CMK (cell line): ENCODE data around the gene IFITM10.

Experiments
- DNase-seq: peaks from one replicate; pipeline ENCODE4 v3.0.0-alpha.2; 2010; ENCODE audit warnings: low read depth

The IFITM10 gene

DNA sequence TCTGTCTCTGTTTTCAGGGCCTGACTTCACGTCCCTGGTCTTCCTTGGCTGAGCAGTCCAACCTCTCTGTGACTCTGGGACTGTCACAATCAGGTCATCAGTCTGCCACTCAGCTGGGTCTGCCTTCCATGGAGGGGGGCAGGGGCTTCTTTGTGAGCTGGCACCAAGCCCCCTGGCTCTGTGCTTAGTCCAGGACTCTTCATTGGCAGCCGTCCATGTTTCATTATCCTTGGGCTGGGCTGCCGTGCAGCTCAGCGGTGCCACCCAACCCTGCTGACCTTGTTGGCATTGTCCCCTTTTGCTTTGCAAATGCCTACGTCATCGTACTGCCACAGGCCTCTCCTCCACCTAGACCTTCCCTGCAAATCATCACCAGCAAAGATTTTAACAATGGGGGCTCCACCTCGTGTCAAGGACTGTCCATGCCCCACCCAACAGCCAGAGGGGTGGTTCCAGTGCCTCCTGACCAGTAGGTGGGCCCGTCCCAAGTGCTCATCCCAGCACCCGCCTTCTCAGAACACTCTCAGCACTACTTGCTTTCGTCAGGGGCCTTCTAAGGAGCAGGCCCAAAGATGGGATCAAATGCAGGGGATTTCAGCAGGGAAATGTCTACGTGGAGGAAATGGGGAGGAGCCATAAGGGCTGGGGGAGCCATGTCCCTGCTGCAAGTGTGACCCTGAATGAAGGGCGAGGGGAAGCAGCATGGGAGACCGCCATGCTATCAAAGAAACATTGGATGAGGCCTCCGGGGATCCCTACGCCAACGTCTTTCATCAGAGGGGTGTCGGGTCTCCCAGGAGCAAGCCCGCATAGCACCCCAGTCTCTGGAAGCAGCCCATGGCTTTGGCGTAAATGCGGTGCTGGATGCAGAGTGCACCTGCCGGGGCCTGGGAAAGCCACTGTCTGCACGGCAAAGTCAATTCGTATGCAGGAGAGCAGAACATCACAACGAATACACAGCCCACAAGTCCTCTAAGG lies 35.2 kb downstream of the IFITM10 start:
- no peak for DNase-seq

DNA sequence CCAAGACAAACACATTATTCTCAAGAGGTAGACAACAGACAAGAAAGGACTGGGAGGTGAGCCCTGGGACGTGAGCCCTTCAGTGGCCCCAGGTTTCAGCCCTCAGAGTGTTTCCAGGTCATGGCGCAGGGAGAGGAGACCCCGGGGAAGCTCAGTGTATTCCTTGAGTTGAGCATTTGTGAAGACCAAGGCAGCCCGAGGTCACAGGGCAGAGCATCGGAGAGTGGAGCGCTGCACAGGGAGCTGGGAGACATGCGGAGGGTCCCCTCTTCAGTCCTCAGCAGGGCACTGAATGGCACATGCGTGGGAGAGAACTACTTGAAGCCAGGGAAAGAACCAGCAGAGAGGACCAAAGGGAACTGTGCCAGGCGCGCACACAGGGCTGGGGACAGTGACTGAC lies 41.7 kb downstream of the IFITM10 start:
- no peak for DNase-seq

DNA sequence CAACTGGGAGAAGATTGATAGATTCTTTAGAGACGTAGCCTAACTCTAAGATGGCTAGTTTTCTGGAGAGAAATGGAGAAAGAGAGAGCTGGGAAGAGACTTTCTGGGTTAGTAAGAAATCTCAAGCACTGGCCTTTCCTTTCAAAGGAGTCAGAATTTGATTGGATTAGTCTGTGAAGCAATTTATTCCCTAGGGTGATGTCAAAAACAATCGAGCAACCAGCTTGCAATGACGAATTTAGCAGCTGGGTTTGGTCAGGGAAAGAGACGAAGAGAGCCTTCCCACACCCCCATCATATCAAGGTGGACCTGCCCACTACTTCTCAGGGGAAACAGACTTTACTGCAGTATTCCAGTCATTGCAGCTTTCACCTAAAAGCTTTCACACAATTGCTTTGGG lies 42.6 kb downstream of the IFITM10 start:
- DNase-seq: no peak

DNA sequence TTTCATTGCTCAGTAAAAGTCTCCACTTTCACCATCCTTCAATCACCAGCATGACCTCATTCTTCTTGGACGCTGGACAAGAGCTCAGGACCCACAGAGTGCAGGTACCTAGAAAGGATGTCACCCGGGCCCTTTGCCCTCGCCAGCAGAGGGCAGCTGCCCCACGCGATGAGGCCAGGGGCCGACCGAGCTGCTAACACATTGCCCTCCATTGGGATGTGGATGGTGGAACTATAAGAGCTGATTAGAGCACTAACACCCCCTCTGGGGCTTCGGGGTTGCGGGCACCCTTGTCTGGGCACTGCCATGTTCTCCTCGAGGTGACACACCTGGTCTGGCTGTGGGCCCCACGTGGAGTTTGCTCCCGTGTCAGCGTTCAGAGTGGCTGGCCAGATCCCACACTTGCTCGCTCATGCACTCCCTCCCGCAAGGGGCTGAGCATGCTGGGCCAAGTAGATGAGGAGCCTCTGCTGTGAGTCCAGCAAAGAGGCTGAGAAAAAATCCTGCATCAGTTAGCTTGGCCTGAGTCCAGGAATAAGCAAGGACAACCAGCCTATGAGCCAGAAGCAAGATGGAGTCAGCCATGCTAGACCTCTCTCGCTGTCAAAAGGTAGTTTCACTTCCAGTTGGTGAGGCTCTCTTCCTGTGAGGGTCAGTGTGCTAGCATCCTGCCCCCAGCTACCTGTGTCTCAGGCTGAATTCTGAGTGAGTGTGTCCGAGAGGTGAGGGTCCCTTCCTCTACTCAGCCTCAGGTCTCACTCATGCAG lies 43.6 kb downstream of the IFITM10 start:
- no peak for DNase-seq

DNA sequence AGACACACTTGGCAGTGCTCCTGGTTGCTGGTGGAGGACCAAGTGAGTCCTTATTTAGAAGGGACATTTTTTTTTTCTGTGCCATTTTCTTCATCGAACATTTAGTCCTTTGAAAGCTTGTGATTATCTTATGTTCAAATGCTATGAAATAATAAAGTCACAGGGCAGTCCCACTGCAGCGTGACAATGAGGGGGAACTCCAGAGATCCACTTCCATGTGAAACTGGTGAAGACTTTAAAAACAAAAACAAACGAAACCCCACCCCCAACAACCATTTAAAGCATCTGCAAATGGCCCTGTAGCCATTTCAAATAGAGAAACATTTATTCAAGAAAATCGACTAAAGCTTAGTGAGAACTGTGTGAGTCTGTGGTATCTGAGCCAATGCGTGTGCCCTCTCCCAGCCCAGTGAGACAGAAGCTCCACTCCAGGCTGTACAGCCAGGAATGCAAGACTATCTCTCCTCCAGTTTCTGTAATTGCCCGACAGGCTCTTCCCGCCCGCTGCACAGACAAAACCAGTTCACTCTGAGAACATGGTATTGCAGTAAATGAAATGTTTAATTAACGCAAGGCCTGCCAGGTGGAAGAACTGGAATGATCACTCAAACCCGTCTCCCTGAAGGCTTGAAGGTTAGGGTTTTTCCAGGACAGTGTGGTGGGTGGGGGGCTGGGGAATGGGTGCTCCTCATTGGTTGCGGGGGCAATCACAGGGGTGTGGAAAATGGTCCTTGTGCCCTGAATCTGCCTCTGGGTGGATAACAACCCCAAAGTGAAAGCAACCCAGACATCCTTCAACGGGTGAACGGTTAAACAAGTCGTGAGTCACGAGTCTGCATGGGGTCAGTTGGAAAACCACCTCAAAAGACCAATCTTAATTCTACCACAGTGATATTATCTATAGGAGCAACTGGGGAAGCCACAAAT lies 45.0 kb downstream of the IFITM10 start:
- no peak for DNase-seq

DNA sequence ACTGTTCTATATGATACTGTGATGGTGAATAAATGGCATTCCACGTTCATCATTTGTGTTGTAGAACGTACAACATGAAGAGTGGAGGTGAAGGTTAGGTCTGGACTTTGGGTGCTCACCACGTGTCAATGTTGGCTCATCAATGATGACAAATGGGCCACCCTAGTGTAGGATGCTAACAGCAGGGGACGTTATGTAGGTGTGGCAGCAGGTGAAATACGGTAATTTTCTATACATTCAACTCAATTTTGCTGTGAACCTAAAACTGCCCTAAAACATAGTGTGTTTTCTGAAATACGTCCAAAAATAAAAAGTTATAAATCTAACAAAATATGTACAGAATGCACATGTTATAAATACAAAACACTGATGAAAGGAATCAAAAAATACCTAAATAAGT lies 47.2 kb downstream of the IFITM10 start:
- DNase-seq: no peak

DNA sequence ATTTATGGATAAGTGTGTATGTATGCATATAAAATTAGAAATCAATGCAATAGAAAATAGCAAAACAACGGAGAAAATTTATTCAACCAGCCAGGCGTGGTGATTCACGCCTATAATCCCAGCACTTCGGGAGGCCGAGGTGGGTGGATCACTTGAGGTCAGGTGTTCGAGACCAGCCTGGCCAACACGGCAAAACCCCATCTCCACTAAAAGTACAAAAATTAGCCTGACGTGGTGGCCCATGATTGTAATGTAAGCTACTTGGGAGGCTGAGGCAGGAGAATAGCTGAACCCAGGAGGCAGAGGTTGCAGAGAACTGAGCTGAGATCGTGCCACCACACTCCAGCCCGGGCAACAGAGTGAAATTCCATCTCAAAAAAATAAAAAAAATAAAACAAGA lies 47.9 kb downstream of the IFITM10 start:
- no peak for DNase-seq

DNA sequence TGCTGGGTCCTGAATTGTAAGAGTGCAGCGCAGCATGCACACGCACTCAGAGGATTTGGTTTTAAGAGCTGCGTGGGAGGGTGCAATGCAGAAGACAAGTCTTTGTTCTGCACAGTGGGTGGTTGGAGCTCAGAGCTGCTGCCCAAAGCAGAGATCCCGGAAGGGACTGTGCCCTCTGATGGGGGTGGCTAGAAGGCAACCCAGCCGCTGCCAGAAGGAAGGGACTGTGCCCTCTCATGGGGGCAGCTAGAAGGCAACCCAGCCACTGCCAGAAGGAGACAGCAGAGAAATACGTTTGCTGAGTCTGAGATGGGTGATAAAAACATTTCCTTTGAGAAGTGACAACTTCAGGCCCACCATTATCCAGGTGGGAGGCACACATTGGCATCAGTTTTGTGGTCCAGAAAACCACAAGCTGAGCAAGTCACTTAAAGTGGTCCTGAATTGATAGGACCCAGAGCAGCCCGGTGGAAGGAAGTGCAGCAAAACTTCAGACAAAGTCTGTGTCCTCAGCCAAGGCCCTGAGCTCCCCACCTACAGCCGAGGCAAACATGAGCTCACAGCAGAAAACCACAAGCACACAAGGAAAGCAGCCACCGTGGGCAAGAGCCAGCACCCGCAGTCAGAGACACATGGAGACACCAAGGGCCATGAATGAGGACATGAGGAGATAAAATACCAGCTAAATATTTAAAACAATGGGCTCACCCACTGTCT lies 49.1 kb downstream of the IFITM10 start:
- DNase-seq: no peak

DNA sequence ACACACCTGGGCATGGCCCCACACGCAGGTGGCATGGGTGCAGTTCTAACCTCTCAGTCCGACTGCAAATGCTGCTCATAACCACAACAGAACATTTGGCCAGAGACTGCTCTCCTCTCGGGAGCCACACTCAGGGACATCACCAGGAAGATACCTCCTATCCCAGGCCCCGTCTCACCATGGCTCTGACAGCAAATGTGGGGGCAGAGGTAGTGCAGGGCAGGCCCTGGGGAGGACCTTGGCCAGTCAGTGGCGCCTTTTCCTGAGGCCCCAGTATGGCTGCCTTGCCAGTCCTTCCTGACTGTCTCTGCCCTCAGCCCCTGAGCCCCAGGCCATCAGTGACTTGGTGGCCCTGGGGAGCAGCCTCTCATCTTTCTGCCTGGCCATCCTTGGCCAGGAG lies 50.6 kb downstream of the IFITM10 start:
- DNase-seq: no peak

DNA sequence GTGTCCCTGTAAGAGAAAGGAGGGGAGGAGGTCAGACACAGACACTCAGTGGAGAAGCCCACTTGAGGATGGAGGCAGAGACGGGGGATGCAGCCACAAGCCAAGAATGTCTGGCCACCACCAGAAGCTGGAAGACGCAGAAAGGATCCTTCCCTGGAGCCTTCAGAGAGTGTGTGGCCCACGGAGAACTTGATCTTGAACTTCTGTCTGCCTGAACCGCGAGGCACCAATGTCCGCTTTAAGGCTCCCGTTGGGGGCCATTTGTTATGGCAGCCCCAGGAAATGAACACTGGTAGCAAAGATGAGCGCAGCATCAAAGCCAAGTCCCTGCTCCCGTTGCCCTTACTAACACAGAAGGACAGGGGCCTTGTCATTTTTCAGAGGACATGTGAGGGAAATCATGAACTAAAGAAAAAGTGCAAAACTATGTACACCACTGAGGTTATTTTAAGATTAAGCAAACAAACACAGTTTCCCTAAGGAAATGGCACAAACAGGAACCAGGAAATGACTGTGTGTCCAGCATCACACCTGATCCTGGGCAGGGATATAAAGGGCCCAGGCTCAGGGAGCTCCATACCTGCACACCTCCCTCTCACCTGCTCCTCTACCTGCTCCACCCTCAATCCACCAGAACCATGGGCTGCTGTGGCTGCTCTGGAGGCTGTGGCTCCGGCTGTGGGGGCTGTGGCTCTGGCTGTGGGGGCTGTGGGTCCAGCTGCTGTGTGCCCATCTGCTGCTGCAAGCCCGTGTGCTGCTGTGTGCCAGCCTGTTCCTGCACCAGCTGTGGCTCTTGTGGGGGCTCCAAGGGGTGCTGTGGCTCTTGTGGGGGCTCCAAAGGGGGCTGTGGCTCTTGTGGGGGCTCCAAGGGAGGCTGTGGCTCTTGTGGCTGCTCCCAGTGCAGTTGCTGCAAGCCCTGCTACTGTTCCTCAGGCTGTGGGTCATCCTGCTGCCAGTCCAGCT lies 53.5 kb downstream of the IFITM10 start, which contains the start of gene KRTAP5-6:
Gene KRTAP5-6 (plus strand): TSS at position 588 of the 963 bp plus-strand sequence. CDS start 51 bp downstream, at position 639.
- no peak for DNase-seq

DNA sequence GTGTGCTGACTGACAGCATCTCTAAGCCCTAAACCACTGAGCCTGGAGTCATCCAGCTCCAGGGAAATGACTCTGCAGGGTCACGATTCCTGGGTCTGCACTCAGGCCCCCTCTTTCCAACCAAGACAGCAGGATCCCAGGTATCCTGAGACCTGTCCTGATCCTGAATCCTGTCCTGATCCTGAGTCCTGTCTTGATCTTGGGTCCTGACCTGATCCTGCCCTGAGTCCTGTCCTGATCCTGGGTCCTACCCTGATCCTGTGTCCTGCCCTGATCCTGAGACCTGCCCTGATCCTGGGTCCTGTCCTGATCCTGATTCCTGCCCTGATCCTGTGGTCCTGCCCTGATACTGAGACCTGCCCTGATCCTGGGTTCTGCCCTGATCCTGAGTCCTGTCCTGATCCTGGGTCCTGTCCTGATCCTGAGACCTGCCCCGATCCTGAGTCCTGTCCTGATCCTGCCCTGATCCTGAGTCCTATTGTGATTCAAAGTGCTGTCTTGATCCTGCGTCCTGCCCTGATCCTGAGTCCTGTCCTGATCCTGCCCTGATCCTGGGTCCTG lies 54.8 kb downstream of the IFITM10 start:
- no peak for DNase-seq

DNA sequence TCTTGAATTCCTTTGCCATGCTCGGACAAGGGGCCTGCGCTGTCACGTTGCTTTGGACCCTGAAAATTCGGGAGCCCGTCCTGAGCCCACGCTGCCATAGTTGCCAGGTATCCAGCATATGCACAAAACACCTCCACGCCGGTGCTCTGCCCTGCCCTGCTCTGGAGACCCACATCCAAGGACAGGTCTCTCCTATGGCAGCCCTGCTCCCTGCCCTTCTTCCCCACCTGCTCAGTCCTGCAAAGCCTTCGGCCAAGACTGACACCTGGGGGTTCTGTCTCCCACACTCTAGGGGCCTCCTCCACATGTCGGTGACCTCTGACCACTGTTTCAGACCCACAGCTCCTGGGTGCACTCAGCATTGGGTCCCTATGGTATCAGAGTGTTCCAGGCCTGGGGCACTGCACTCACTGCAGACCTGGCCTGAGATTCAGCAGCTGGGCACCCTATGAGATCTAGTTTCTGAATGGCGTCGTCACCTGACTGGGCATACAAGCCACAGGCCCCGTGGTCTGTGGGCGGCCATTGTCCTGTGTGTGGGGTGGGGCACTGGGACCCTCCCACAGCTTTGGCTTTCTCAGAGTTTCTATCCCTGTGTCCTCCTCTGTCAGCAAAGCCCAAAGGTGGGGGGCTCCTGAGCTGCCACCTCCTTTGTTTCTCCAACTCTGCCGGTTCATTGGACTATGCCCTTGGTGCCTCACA lies 55.4 kb downstream of the IFITM10 start:
- no peak for DNase-seq

DNA sequence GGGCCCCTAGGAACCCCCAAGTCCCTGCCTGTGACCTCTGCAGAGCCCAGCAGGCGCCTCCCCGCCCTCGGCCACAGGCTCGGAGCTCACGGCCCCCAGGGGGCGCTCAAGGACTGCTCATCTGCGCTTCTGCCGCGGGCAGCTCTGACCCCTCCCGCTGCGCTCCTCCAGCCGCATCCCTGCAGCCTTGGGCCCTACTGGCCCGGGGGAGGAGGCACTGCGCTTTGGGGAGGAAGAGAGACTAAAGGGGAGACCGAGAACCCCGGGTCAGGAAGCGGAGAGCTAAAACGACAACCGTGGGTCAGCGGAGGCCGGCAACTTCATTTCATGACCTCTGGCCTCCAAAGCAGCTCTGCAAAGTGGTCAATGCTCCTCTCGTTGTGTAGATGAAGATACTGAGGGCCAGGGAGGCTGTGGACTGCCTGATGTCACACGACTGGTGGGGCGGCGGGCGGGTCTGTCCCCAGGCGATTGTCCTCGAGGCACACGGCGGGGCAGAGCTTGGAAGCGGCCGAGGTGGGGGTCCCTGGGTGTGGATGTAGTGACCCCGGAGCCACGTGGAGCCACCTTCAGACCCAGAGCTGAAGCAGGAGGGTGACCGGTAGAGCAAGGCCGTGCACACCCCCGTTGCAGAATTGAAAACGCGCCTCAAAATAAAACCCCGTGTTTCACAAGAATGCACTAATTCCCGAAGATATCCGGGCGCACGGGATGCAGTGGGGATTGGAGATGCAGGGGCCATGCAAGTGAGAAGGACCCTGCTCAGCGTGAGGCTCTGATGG lies 56.1 kb downstream of the IFITM10 start:
- peak; percentile 65 for DNase-seq

DNA sequence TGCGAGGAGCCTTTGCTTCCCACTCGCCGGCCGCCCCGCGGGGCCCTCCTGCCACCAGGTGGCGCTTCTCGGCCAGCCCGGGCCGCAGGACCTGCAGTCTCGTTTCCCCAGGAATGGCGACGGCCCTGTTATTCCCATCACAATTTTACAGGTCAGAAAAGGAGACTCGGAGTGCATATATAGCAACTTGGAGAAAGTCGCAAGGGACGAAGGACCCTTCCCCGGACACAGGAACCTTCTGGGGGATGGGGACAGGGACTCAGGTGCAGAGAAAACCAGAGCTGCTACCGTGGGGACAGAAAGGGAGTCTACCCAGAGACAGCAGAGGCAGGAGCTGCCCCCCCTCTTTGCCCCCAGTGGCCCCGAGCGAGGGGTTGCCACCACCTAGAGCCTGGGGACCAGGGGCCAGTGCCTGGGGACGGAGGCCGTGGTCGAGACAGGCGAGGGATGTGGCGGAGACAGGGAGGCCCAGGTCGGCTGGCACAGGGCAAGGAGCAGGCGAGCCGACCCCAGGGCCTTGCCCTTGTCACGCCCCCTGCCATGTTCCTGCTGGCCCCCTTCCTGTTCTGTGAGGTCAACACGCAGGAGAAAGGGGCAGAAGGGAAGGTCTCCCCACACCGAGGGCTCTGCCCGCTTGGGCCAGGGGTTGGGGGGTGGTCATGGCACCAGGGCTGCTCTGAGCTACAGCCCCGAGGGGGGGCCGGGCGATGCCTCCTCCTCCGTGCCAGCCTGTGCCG lies 56.9 kb downstream of the IFITM10 start:
- DNase-seq: no peak

DNA sequence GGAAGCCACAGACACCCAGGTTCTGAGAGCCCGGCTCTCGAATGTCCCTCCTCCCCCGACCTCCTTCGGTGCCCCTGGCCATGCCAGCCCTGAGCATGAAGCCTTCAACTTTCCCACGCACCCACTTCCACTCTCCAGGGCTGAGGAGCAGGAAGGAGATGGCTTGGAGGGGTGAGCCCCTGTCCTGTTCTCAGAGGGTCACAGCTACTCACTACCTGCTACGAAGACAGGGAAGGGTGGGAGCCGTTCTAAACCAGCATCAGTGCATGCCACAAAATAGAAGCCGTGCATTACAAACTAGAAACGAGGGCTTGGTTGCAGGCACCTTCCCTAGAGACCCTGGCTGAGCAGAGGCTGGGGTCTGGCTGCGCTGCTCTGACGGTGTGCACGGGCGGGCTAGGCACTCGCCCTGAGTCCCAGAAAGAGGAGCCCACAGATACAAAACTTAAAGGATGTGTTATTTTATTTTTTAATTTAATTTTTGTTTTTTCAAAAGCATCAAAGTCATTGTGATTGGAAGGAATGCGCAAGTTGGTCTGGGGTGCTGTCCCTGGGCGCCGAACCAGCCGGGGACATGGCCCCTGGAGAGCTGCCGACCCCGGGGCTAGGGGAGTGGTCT lies 57.6 kb downstream of the IFITM10 start:
- no peak for DNase-seq

DNA sequence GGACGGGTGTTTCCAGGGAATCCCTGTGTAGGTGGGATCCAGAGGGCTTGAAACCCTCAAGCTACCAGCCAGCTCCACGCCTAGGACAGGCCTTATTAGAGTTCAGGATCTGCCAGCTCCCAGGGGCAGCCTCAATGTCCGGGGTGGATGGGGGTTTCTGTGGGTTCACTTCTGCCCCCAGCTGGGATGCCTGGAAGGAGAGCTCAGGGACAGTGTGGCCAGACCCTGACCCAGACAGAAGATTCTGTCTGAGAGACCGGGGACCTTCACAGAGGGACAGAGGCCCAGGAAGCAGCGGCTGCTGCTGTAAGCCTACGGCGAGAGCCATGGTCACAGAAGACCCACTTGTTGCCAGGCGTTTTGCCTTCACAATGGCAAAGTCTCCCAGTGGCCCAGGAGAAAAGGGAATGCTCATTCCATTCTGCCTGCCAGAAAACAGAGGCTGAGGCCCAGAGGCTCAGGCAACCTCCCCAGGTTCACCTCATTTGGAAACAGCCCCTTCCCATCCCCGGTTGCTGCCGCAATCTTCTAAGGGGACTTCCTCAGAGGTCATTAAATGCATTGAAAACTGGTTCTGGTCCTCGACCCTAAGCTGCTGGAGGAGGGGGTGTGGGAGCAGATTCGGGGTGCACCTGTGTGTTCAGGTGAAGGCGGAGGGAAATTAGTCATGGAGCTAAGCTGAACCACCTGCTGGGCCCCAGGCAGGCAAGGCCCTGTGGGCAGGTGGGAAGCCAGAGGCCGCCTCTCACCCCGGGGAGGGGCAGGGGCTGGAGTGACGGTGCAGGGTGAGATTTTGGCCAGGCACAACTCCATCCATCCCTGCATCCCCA lies 58.3 kb downstream of the IFITM10 start:
- DNase-seq: no peak
